Smooth muscle cell (in vitro differentiated cells): Measurements from ENCODE around the gene MAPK14. TPM values are rescaled to one million over a fixed set of nuclear protein-coding genes. Genes with fewer than 3 reads are reported as not detected.

ENCODE experiments used
- DNase-seq: peaks from one replicate; lab custom pipeline; 2025; ENCODE audit not compliant: unreplicated experiment; lab: John Stamatoyannopoulos, UW
- H2AFZ ChIP-seq: fragments of 200-600 bp; sonication (generic); 2 replicates; pipeline ENCODE4 v1.6.0; 2016; ENCODE audit warnings: antibody characterized with exemption, low read depth, mild to moderate bottlenecking
- H3F3A ChIP-seq: fragments of 200-600 bp; sonication (generic); 2 replicates; pipeline ENCODE4 v1.6.0; 2017; ENCODE audit warnings: antibody characterized with exemption, low read depth
- H3K27ac ChIP-seq: fragments of 200-600 bp; sonication (generic); 2 replicates; pipeline ENCODE4 v1.5.1; 2016; ENCODE audit warnings: low read depth, mild to moderate bottlenecking
- H3K27me3 ChIP-seq: fragments of 200-600 bp; sonication (generic); 2 replicates; pipeline ENCODE4 v1.6.1; 2016; ENCODE audit warnings: low read depth, mild to moderate bottlenecking
- H3K36me3 ChIP-seq: fragments of 200-600 bp; sonication (generic); 2 replicates; pipeline ENCODE4 v1.5.1; 2016; ENCODE audit warnings: low read depth
- H3K4me1 ChIP-seq: fragments of 200-600 bp; sonication (generic); 2 replicates; pipeline ENCODE4 v1.5.1; 2016; ENCODE audit warnings: low read depth
- H3K4me2 ChIP-seq: fragments of 200-600 bp; sonication (generic); 2 replicates; pipeline ENCODE4 v1.6.0; 2016; ENCODE audit warnings: mild to moderate bottlenecking
- H3K4me3 ChIP-seq: fragments of 200-600 bp; sonication (generic); 2 replicates; pipeline ENCODE4 v1.5.1; 2016; ENCODE audit warnings: mild to moderate bottlenecking
- H3K79me2 ChIP-seq: fragments of 200-600 bp; sonication (generic); 2 replicates; pipeline ENCODE4 v1.6.0; 2016; ENCODE audit warnings: low read depth, mild to moderate bottlenecking
- H3K9ac ChIP-seq: fragments of 200-600 bp; sonication (generic); 2 replicates; pipeline ENCODE4 v1.6.0; 2016; ENCODE audit warnings: low read depth
- H3K9me3 ChIP-seq: fragments of 200-600 bp; sonication (generic); replicated peaks from 2 replicates; pipeline ENCODE4 v1.5.1; 2016; ENCODE audit warnings: low read depth
- H4K20me1 ChIP-seq: fragments of 200-600 bp; sonication (generic); 2 replicates; pipeline ENCODE4 v1.6.0; 2016; ENCODE audit warnings: low read depth
- CTCF ChIP-seq: fragments of 200-600 bp; sonication (generic); IDR thresholded peaks from 2 replicates; pipeline ENCODE4 v1.5.1; 2017; ENCODE audit warnings: borderline replicate concordance, mild to moderate bottlenecking, antibody characterized with exemption; ENCODE audit not compliant: insufficient read depth, poor library complexity, severe bottlenecking
- WGBS: methylation state at CpG from one replicate; pipeline ENCODE4 v1.1.7; 2016; ENCODE audit warnings: low lambda C conversion rate; 5-methylcytosine and 5-hydroxymethylcytosine counted together
- polyA plus RNA-seq: library from polyadenylated mRNA; unstranded; fragments of >200 nt; fragmentation: Nextera tagmentation; extraction: Ambion mirVana; gene quantifications from 2 replicates; pipeline ENCODE4 v1.2.1, GENCODE V29; 2016
- total RNA-seq: library from RNA; depleted of rRNA; stranded (reverse); fragments of >200 nt; gene quantifications from 2 replicates; pipeline ENCODE4 v1.2.3, GENCODE V29; 2014

The MAPK14 gene
- total and polyA plus RNA-seq, 2 experiments from 2014 or later, result 28.0 to 62.8 TPM

GRCh38 chr6:36126121-36126520 is 98.5 kb downstream of the MAPK14 start:
- no peaks in the 10 kb centered on the region for H3K27me3 ChIP-seq
- no peaks in the 10 kb centered on the region for H3K79me2 ChIP-seq
- H3K9me3 ChIP-seq, result no peaks in the 10 kb centered on the region
- no peak overlapping the region for H3K9ac ChIP-seq
- H4K20me1 ChIP-seq, result no peaks in the 10 kb centered on the region
- H3K4me3 ChIP-seq, result no peak overlapping the region
- no peak overlapping the region for H3K4me2 ChIP-seq
- H3K27ac ChIP-seq, result no peak overlapping the region
- TF ChIP-seq CTCF, result no peak
- H3K4me1 ChIP-seq, result peaks cover 7% of the 10 kb centered on the region
- H3K36me3 ChIP-seq, result no peaks in the 10 kb centered on the region
- WGBS, result 92% methylated on average over 1 of the region's 2 CpGs
- no peak overlapping the region for H2AFZ ChIP-seq
- DNase-seq, result no peak
- peaks cover 12% of the 10 kb centered on the region for H3F3A ChIP-seq

- no peak overlapping the region for H3K9ac ChIP-seq
- DNase-seq, result no peak
- H3K4me1 ChIP-seq, result peaks cover 12% of the 10 kb centered on the region
- no peaks in the 10 kb centered on the region for H3K36me3 ChIP-seq
- peak overlapping the region; percentile 26 for H3K27ac ChIP-seq
- no peaks in the 10 kb centered on the region for H3K9me3 ChIP-seq
- H3K79me2 ChIP-seq, result no peaks in the 10 kb centered on the region
- peaks cover 17% of the 10 kb centered on the region for H3F3A ChIP-seq
- TF ChIP-seq CTCF, result no peak
- H4K20me1 ChIP-seq, result no peaks in the 10 kb centered on the region
- H3K4me3 ChIP-seq, result no peak overlapping the region
- no peak overlapping the region for H2AFZ ChIP-seq
- 74% methylated on average over 10 of the region's 10 CpGs for WGBS
- H3K27me3 ChIP-seq, result no peaks in the 10 kb centered on the region
- H3K4me2 ChIP-seq, result peak overlapping the region; percentile 20
Observed at GRCh38 chr6:36126553-36127458, 99.2 kb downstream of the MAPK14 start.

- Histone ChIP-seq H3K4me2 (peak overlapping the region; percentile 20), H3K79me2 (no peaks in the 10 kb centered on the region), H3F3A (peaks cover 12% of the 10 kb centered on the region), H3K4me1 (peaks cover 12% of the 10 kb centered on the region), H3K36me3 (no peaks in the 10 kb centered on the region), H4K20me1 (no peaks in the 10 kb centered on the region), H3K9me3 (no peaks in the 10 kb centered on the region), H3K9ac (no peak overlapping the region), H3K4me3 (no peak overlapping the region), H3K27me3 (no peaks in the 10 kb centered on the region), H2AFZ (no peak overlapping the region), H3K27ac (peak overlapping the region; percentile 37)
- TF ChIP-seq CTCF, result no peak
- DNase-seq, result no peak
- WGBS, result 62% methylated on average over 7 of the region's 8 CpGs
Observed at GRCh38 chr6:36127462-36128016, 99.9 kb downstream of the MAPK14 start.
